ENCODE measurements around the gene CTNNBL1. TPM values are rescaled to one million over a fixed set of nuclear protein-coding genes. Genes with fewer than 3 reads are reported as not detected.
"Not testable (repeated sequence)": the region's sequence is repeated elsewhere in the genome, so short reads cannot be mapped to it uniquely, and the experiment has no call there.

Gene CTNNBL1
- total RNA-seq, 1 experiment from 2014 or later, result 71.2 TPM

DNA sequence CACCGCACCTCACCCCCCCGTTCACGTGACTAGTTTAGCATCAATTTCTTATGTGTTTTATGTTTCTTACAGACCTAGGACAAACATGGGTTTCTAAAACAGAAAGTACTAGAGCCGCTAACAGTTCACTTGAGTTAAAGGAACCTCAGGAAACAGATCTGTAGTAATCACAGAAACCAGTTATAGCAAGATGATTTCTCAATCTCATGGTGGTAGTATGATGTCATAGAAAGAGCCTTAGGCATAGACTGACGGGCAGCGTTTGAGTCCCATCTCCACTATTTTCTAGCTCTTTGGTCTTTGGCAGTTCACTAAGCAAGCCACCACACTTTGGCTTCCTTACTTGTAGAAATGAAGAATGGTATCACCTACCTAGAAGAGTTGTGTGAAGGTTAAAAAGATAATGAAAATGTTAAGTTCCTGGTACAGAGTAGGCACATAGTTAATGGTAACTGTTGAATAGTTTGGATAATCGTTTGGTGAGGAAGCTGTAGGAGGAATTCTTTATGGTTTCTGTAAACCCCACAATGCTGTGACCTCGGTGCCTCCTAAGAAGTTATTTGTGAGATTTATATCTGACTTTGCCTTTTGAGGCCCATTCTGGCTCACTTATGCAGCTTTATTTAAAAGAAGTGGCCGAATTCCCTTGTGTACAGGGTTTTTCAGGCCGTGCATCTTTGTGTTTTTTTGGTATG lies 21.3 kb downstream of the CTNNBL1 start:
- H3K4me1 ChIP-seq (ENCODE audit: control insufficient read depth, insufficient read depth, low read length), result no peaks in the 10 kb centered on the region
- ATAC-seq (no peak), DNase-seq (ENCODE audit: low read depth, low spot score) (no peak)
- H3K9me3 ChIP-seq (ENCODE audit: control insufficient read depth, insufficient read depth, low read depth, low read length), result no peaks in the 10 kb centered on the region
- intact Hi-C loops (cut with micrococcal nuclease; ENCODE audit: unreplicated experiment), result no loop called here
- TF ChIP-seq SIN3A (IDR thresholded peaks at IDR 0.05; ENCODE audit: borderline replicate concordance, insufficient read depth, low read depth, low read length) (no peak), TCF7L2 (IDR thresholded peaks at IDR 0.05; ENCODE audit: low read depth, low read length) (no peak), POLR2AphosphoS5 (IDR thresholded peaks at IDR 0.05; ENCODE audit: low read depth, low read length) (no peak)
- TF ChIP-seq, protein P1, sequence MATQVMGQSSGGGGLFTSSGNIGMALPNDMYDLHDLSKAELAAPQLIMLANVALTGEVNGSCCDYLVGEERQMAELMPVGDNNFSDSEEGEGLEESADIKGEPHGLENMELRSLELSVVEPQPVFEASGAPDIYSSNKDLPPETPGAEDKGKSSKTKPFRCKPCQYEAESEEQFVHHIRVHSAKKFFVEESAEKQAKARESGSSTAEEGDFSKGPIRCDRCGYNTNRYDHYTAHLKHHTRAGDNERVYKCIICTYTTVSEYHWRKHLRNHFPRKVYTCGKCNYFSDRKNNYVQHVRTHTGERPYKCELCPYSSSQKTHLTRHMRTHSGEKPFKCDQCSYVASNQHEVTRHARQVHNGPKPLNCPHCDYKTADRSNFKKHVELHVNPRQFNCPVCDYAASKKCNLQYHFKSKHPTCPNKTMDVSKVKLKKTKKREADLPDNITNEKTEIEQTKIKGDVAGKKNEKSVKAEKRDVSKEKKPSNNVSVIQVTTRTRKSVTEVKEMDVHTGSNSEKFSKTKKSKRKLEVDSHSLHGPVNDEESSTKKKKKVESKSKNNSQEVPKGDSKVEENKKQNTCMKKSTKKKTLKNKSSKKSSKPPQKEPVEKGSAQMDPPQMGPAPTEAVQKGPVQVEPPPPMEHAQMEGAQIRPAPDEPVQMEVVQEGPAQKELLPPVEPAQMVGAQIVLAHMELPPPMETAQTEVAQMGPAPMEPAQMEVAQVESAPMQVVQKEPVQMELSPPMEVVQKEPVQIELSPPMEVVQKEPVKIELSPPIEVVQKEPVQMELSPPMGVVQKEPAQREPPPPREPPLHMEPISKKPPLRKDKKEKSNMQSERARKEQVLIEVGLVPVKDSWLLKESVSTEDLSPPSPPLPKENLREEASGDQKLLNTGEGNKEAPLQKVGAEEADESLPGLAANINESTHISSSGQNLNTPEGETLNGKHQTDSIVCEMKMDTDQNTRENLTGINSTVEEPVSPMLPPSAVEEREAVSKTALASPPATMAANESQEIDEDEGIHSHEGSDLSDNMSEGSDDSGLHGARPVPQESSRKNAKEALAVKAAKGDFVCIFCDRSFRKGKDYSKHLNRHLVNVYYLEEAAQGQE (IDR thresholded peaks at IDR 0.05; ENCODE audit: insufficient read depth in 1 of 2, low read depth in 2 of 2, low read length in 1 of 2), result no peak
- TF ChIP-seq, protein P2, sequence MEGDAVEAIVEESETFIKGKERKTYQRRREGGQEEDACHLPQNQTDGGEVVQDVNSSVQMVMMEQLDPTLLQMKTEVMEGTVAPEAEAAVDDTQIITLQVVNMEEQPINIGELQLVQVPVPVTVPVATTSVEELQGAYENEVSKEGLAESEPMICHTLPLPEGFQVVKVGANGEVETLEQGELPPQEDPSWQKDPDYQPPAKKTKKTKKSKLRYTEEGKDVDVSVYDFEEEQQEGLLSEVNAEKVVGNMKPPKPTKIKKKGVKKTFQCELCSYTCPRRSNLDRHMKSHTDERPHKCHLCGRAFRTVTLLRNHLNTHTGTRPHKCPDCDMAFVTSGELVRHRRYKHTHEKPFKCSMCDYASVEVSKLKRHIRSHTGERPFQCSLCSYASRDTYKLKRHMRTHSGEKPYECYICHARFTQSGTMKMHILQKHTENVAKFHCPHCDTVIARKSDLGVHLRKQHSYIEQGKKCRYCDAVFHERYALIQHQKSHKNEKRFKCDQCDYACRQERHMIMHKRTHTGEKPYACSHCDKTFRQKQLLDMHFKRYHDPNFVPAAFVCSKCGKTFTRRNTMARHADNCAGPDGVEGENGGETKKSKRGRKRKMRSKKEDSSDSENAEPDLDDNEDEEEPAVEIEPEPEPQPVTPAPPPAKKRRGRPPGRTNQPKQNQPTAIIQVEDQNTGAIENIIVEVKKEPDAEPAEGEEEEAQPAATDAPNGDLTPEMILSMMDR (IDR thresholded peaks at IDR 0.05), result no peak
- H3K27me3 ChIP-seq (ENCODE audit: control insufficient read depth, insufficient read depth, low read length), result no peaks in the 10 kb centered on the region
- BruUV-seq (replicated peaks), result no TSS peak
- no peak overlapping the region for H3K27ac ChIP-seq (ENCODE audit: low read length)
- no peak overlapping the region for H3K4me3 ChIP-seq (ENCODE audit: low read depth in 2 of 2, low read length in 2 of 2)
- no peaks in the 10 kb centered on the region for H3K36me3 ChIP-seq (ENCODE audit: control insufficient read depth, insufficient read depth, low read length)
- CTCF ChIA-PET, result no interaction called here
- in situ Hi-C loops (cut with HindIII; ENCODE audit: low pct_unique_long_range_greater_than_20kb, low sequenced_read_pairs), result no loop called here
- POLR2A ChIA-PET, result no interaction called here

DNA sequence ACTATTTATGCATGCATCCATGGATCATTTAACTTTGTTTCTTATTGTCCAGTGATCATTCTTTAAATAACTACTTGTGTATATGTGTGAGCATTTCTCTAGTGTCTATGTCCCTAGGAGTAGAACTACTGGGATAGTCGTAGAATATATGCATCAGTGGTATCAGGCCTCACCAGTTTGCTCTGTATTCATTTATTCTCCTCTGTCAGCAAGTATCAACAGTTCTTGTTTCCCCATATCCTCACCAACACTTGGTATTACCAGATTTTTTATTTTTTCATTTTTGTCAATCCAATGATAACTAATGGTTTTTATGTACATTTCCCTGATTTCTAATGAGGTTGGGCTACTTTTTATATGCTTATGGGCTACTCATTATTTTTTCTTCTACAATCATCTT lies 27.9 kb downstream of the CTNNBL1 start:
- POLR2A ChIA-PET, result no interaction called here
- Histone ChIP-seq H3K36me3 (ENCODE audit: control insufficient read depth, insufficient read depth, low read length) (no peaks in the 10 kb centered on the region), H3K9me3 (ENCODE audit: control insufficient read depth, insufficient read depth, low read depth, low read length) (peaks cover 4% of the 10 kb centered on the region; the same call in 1 of the 2 replicates), H3K27me3 (ENCODE audit: control insufficient read depth, insufficient read depth, low read length) (no peaks in the 10 kb centered on the region), H3K27ac (ENCODE audit: low read length) (no peak overlapping the region), H3K4me3 (ENCODE audit: low read depth in 2 of 2, low read length in 2 of 2) (no peak overlapping the region), H3K4me1 (ENCODE audit: control insufficient read depth, insufficient read depth, low read length) (no peaks in the 10 kb centered on the region)
- no TSS peak for BruUV-seq (replicated peaks)
- no peak for DNase-seq (ENCODE audit: low read depth, low spot score)
- intact Hi-C loops (cut with micrococcal nuclease; ENCODE audit: unreplicated experiment), result no loop called here
- ATAC-seq, result no peak
- CTCF ChIA-PET, result no interaction called here
- in situ Hi-C loops (cut with HindIII; ENCODE audit: low pct_unique_long_range_greater_than_20kb, low sequenced_read_pairs), result no loop called here
- TF ChIP-seq SIN3A (IDR thresholded peaks at IDR 0.05; ENCODE audit: borderline replicate concordance, insufficient read depth, low read depth, low read length) (no peak), POLR2AphosphoS5 (IDR thresholded peaks at IDR 0.05; ENCODE audit: low read depth, low read length) (no peak), TCF7L2 (IDR thresholded peaks at IDR 0.05; ENCODE audit: low read depth, low read length) (no peak)
- TF ChIP-seq, protein P2 (IDR thresholded peaks at IDR 0.05), result no peak
- TF ChIP-seq, protein P1 (IDR thresholded peaks at IDR 0.05; ENCODE audit: insufficient read depth in 1 of 2, low read depth in 2 of 2, low read length in 1 of 2), result no peak

- POLR2A ChIA-PET; DNase-seq (ENCODE audit: low read depth, low spot score); in situ Hi-C loops (cut with HindIII; ENCODE audit: low pct_unique_long_range_greater_than_20kb, low sequenced_read_pairs); H3K27me3 ChIP-seq (ENCODE audit: control insufficient read depth, insufficient read depth, low read length); H3K9me3 ChIP-seq (ENCODE audit: control insufficient read depth, insufficient read depth, low read depth, low read length); BruUV-seq (replicated peaks); ATAC-seq; CTCF ChIA-PET; H3K4me3 ChIP-seq (ENCODE audit: low read depth in 2 of 2, low read length in 2 of 2); intact Hi-C loops (cut with micrococcal nuclease; ENCODE audit: unreplicated experiment); H3K27ac ChIP-seq (ENCODE audit: low read length); H3K36me3 ChIP-seq (ENCODE audit: control insufficient read depth, insufficient read depth, low read length); H3K4me1 ChIP-seq (ENCODE audit: control insufficient read depth, insufficient read depth, low read length): not testable (repeated sequence)
Measured at GRCh38 chr20:37722312-37722711, 28.5 kb downstream of the CTNNBL1 start.

All from Panc1 (cell line).